Tibial nerve (tissue), 4 donors: ENCODE measurements around the gene DNAAF5. TPM values are rescaled to one million over a fixed set of nuclear protein-coding genes. Genes with fewer than 3 reads are reported as not detected.

Source experiments
- DNase-seq, 2 donors: peaks; one replicate each; pipeline ENCODE4 v3.0.0-alpha.2; 2019; ENCODE audit warnings: low spot score in 2 of 2
- H3K27ac ChIP-seq, 4 donors: fragments of 200-600 bp; sonication (generic) in 3 of 4; one replicate each; pipeline ENCODE4 v1.5.1; 2017 to 2019; ENCODE audit warnings: mild to moderate bottlenecking in 1 of 4
- H3K27me3 ChIP-seq, 2 donors: fragments of 200-600 bp; sonication (generic) in 1 of 2; one replicate each; pipeline versions ENCODE4 v1.5.1 to v1.6.0; 2017 to 2019
- H3K36me3 ChIP-seq, 3 donors: fragments of 200-600 bp; sonication (generic); one replicate each; pipeline ENCODE4 v1.5.1; 2018 to 2019
- H3K4me1 ChIP-seq, 4 donors: fragments of 200-600 bp; sonication (generic) in 3 of 4; one replicate each; pipeline ENCODE4 v1.5.1; 2017 to 2019
- H3K4me3 ChIP-seq, 4 donors: fragments of 200-600 bp; sonication (generic) in 3 of 4; one replicate each; pipeline ENCODE4 v1.5.1; 2017 to 2019; ENCODE audit warnings: mild to moderate bottlenecking in 1 of 4, moderate library complexity in 1 of 4
- H3K9me3 ChIP-seq, 4 donors: fragments of 200-600 bp; sonication (generic) in 3 of 4; one replicate each; pipeline ENCODE4 v1.5.1; 2017 to 2019
- EP300 ChIP-seq, 2 donors: sonication (generic); formaldehyde crosslinking; IDR thresholded peaks; one replicate each; pipeline ENCODE4 v1.6.1; 2017; ENCODE audit warnings: antibody characterized with exemption in 2 of 2, mild to moderate bottlenecking in 1 of 2
- POLR2A ChIP-seq, 2 donors: fragments of 450-650 bp; IDR thresholded peaks; one replicate each; pipeline ENCODE4 v1.6.1; 2017; ENCODE audit warnings: antibody characterized with exemption in 2 of 2, mild to moderate bottlenecking in 2 of 2, moderate library complexity in 2 of 2
- whole genome bisulfite sequencing, 2 donors: methylation state at CpG; one replicate each; pipeline ENCODE4 v1.1.5; 2018; 5-methylcytosine and 5-hydroxymethylcytosine counted together
- total RNA-seq, 4 donors: library from RNA; depleted of rRNA; stranded (reverse); fragments of >200 nt; gene quantifications; one replicate each; pipeline ENCODE4 v1.1.0, GENCODE V29; 2016
- TF ChIP-seq, protein P1 (sequence below), 5 experiments: fragments of 200-600 bp in 3 of 5; fragments of 450-650 bp in 2 of 5; sonication (generic) in 3 of 5; IDR thresholded peaks; one replicate each; pipeline ENCODE4 v1.5.1; 2016 to 2019; ENCODE audit warnings: antibody characterized with exemption in 5 of 5, mild to moderate bottlenecking in 3 of 5, moderate library complexity in 2 of 5

DNAAF5 gene
- total RNA-seq, 4 donors from 2014 or later = 26.0 to 56.7 (median 41.6) TPM

DNA sequence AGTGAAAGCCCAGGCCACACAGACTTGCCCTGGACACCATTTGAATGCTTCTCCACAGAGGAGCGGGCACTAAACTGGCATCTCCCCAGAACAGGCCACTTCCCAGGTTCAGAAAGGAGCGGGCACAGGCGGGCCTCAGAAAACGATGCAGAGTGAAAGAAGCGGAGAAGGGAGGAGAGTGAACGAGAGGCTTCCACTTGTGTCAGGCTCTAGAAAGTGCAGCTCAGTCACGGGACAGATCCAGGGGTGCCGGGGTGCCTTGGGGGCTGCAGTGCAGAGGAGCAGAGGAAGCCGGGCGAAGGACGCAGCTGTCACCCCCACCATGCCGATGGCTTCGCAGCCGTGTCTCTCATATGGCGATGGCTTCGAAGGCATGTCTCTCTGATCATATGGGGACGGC, 26.7 kb downstream of the DNAAF5 start:
- no peaks in the 10 kb centered on the region for H3K27me3 ChIP-seq
- no peak for TF ChIP-seq EP300 (IDR thresholded peaks at IDR 0.05)
- TF ChIP-seq, protein P1, sequence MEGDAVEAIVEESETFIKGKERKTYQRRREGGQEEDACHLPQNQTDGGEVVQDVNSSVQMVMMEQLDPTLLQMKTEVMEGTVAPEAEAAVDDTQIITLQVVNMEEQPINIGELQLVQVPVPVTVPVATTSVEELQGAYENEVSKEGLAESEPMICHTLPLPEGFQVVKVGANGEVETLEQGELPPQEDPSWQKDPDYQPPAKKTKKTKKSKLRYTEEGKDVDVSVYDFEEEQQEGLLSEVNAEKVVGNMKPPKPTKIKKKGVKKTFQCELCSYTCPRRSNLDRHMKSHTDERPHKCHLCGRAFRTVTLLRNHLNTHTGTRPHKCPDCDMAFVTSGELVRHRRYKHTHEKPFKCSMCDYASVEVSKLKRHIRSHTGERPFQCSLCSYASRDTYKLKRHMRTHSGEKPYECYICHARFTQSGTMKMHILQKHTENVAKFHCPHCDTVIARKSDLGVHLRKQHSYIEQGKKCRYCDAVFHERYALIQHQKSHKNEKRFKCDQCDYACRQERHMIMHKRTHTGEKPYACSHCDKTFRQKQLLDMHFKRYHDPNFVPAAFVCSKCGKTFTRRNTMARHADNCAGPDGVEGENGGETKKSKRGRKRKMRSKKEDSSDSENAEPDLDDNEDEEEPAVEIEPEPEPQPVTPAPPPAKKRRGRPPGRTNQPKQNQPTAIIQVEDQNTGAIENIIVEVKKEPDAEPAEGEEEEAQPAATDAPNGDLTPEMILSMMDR (IDR thresholded peaks at IDR 0.05) = no peak
- no peak for TF ChIP-seq POLR2A (IDR thresholded peaks at IDR 0.05)
- H3K9me3 ChIP-seq = no peaks in the 10 kb centered on the region
- H3K4me3 ChIP-seq = no peak overlapping the region
- DNase-seq = no peak
- WGBS, 2 donors = 94 to 96% methylated on average over 17 of the region's 17 CpGs
- H3K27ac ChIP-seq = no peak overlapping the region
- peaks cover 4 to 85% (median 22%) of the 10 kb centered on the region in 3 donors for H3K36me3 ChIP-seq
- peaks cover 0 to 12% (median 0%) of the 10 kb centered on the region in 4 donors for H3K4me1 ChIP-seq

DNA sequence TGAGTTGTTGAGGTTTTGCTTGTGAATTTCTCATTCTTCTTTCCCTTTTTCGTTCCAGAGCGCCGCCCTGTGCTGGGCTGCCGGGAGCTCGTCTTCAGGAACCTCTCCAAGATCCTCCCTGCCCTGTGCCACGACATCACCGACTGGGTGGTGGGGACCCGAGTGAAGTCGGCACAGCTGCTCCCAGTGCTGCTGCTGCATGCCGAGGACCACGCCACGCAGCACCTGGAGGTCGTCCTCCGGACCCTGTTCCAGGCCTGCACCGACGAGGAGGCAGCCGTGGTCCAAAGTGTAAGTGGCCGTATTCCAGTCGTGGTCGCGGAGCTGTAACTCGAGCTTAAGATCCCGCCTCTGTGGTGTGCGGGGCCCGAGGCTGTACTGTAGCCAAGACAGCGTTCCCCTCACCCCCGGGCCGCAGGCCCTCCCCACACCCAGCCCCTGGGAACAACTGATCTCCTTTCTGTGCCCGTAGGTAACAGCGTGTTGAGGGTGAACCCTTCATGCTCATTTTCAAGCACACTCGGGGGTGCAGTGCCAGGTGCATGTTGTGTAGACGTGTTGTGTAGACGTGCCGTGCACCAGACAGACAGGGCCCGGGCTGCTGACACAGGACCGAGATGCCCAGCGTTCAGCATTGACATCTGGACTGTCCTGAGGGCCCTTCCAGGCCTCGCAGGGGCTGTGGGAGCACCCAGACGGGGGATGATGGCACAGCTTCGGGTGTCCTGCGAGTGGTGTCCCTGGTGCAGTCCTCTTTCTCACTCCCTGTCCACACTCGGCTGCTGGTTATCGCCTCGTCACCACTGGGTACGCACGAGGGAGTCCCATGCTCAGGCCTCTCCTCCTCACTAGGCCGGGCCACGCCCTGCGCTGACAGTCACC, 28.3 kb downstream of the DNAAF5 start:
- DNase-seq = no peak
- Histone ChIP-seq H3K36me3 (peaks cover 4 to 90% (median 22%) of the 10 kb centered on the region in 3 donors), H3K9me3 (no peaks in the 10 kb centered on the region), H3K27me3 (no peaks in the 10 kb centered on the region), H3K27ac (no peak overlapping the region), H3K4me1 (peaks cover 0 to under 1% (median 0%) of the 10 kb centered on the region in 4 donors), H3K4me3 (no peak overlapping the region)
- 93 to 94% methylated on average over 28 to 49 of the region's 49 CpGs for WGBS, 2 donors
- TF ChIP-seq POLR2A (IDR thresholded peaks at IDR 0.05) (no peak), EP300 (IDR thresholded peaks at IDR 0.05) (no peak)
- TF ChIP-seq, protein P1 (IDR thresholded peaks at IDR 0.05) = no peak

DNA sequence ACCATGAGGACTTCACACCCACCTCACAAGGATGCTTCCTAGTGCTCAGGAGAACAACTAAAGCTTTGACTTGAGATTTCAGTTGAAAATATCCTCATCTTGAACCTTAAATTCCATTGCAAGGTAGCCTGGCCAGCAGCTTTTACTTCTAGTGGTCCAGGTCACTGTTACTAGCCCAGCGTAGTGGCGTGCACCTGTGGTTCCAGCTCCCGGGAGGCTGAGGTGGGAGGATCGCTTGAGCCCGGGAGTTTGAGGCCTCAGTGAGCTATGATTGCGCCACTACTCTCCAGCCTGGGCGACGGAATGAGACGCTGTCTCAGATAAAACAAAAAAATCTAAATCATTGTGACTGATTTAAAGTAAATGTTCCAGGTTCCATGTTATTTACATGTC, 28.9 kb downstream of the DNAAF5 start:
- Histone ChIP-seq H3K4me1 (no peaks in the 10 kb centered on the region), H3K4me3 (no peak overlapping the region), H3K36me3 (peaks cover 4 to 96% (median 22%) of the 10 kb centered on the region in 3 donors), H3K27me3 (no peaks in the 10 kb centered on the region), H3K9me3 (no peaks in the 10 kb centered on the region), H3K27ac (no peak overlapping the region)
- 84 to 88% methylated on average over 9 of the region's 9 CpGs for WGBS, 2 donors
- no peak for DNase-seq
- TF ChIP-seq, protein P1 (IDR thresholded peaks at IDR 0.05) = no peak
- TF ChIP-seq EP300 (IDR thresholded peaks at IDR 0.05) = no peak
- no peak for TF ChIP-seq POLR2A (IDR thresholded peaks at IDR 0.05)

DNA sequence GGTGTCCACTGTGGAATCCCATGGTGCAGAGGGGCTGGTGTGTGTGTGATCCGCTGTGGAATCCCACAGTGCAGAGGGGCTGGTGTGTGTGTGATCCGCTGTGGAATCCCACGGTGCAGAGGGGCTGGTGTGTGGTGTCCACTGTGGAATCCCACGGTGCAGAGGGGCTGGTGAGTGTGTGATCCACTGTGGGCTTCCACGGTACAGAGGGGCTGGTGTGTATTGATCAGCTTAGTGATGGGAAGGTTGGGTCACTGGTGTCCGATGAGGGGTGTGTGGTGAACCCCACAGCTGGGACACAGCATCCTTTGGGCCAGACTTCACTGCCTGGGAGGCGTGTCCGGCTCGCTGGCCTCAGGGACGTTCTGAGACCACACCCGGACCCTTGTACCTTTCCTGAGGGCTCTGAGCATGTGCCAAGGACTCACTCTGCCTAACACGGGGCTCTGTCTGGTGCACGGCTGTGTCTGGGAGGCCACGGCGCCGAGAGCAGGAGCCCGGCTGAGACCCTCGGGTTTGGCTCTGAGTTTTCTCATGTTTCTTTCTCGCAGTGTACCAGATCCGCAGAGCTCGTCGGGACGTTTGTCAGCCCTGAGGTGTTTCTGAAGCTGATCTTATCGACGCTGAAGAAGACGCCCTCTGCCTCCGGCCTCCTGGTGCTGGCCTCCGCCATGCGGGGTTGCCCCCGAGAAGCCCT, 29.9 kb downstream of the DNAAF5 start:
- Histone ChIP-seq H3K4me3 (no peak overlapping the region), H3K27ac (no peak overlapping the region), H3K36me3 (peaks cover 4 to 96% (median 22%) of the 10 kb centered on the region in 3 donors), H3K27me3 (no peaks in the 10 kb centered on the region), H3K9me3 (no peaks in the 10 kb centered on the region), H3K4me1 (no peaks in the 10 kb centered on the region)
- 92 to 93% methylated on average over 28 to 30 of the region's 30 CpGs for WGBS, 2 donors
- no peak for DNase-seq
- TF ChIP-seq POLR2A (IDR thresholded peaks at IDR 0.05) (no peak), EP300 (IDR thresholded peaks at IDR 0.05) (no peak)

DNA sequence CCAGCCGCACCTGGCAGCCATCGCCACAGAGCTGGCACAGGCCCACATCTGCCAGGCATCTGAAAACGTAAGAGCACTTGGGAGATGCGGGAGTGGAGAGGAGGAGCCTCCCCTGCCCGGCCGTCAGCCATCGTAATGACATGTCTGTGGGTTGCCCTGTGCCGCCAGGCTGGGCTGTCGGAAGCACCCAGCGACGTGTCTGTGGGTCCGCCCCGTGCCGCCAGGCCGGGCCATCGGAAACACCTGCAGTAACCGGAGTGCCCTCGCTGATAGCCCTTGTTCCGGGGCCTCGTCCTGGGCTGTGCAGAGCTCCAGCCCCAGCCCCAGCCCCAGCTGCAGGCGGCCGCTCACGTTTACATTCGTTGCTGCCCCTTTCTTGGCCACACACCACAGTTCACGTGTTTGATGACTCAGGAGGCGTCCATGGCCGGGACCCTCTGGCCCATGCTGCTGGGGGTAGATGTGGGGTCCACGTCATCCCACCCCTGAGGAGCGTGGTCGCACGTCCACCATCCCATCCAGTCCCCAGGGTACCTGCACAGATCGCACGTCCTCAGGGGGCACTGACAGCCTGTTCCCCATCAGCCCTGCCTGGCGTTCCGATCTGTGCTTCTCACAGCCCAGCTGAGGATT, 30.5 kb downstream of the DNAAF5 start:
- TF ChIP-seq EP300 (IDR thresholded peaks at IDR 0.05) = no peak
- no peaks in the 10 kb centered on the region for H3K4me1 ChIP-seq
- no peak overlapping the region for H3K4me3 ChIP-seq
- peaks cover 4 to 98% (median 22%) of the 10 kb centered on the region in 3 donors for H3K36me3 ChIP-seq
- no peak for DNase-seq
- no peak overlapping the region for H3K27ac ChIP-seq
- no peaks in the 10 kb centered on the region for H3K9me3 ChIP-seq
- H3K27me3 ChIP-seq = no peaks in the 10 kb centered on the region
- WGBS, 2 donors = 90 to 92% methylated on average over 25 to 33 of the region's 35 CpGs
